Mammary epithelial cell (primary cell): ENCODE results near the gene KAZN.

Experiments
- EZH2 ChIP-seq: IDR thresholded peaks from 2 replicates; pipeline ENCODE4 v1.6.1; 2012; ENCODE audit warnings: low read length, inconsistent platforms, borderline replicate concordance
- TF ChIP-seq, protein P1 (sequence below), 2 donors: IDR thresholded peaks in 1 of 2; conservative IDR thresholded peaks in 1 of 2; 2 replicates each; pipeline ENCODE4 v1.5.1; 2011 to 2012; ENCODE audit warnings: inconsistent platforms in 2 of 2, low read length in 2 of 2, mild to moderate bottlenecking in 2 of 2, control low read depth in 1 of 2, low read depth in 1 of 2; ENCODE audit not compliant: insufficient read depth in 1 of 2; ENCODE audit errors: extremely low read depth in 1 of 2

DNA sequence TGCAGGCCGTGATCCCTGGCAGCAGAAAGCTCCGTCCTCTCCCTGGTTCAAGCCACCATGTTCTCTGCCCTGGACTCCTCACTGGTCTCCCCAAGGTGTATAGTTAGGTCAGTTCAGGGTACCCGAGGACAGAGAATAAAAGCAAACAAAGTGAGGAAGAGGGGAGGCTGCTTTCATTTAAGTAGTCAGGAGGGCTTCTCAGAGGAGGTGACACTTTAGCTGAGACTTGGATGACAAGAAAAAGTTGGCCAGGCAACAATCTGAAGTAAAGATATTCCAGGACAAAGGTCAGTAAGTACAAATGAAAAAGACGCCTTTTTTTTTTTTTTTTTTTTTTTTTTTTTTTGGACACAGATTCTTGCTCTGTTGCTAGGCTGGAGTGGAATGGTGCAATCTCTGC lies 297.2 kb downstream of the KAZN start:
- TF ChIP-seq, protein P1, sequence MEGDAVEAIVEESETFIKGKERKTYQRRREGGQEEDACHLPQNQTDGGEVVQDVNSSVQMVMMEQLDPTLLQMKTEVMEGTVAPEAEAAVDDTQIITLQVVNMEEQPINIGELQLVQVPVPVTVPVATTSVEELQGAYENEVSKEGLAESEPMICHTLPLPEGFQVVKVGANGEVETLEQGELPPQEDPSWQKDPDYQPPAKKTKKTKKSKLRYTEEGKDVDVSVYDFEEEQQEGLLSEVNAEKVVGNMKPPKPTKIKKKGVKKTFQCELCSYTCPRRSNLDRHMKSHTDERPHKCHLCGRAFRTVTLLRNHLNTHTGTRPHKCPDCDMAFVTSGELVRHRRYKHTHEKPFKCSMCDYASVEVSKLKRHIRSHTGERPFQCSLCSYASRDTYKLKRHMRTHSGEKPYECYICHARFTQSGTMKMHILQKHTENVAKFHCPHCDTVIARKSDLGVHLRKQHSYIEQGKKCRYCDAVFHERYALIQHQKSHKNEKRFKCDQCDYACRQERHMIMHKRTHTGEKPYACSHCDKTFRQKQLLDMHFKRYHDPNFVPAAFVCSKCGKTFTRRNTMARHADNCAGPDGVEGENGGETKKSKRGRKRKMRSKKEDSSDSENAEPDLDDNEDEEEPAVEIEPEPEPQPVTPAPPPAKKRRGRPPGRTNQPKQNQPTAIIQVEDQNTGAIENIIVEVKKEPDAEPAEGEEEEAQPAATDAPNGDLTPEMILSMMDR (conservative IDR thresholded peaks at IDR 0.05 in 1 of 2, IDR thresholded peaks at IDR 0.05 in 1 of 2; ENCODE audit: extremely low read depth in 1 of 2, insufficient read depth in 1 of 2, low read depth in 1 of 2, low read length in 2 of 2): no peak
- no peak for TF ChIP-seq EZH2
